ENCODE results near the gene LVRN. TPM values are rescaled to one million over a fixed set of nuclear protein-coding genes. Genes with fewer than 3 reads are reported as not detected.

Gene LVRN
- total RNA-seq, 2 donors from 2014 or later: 0.19 to 0.39 TPM

DNA sequence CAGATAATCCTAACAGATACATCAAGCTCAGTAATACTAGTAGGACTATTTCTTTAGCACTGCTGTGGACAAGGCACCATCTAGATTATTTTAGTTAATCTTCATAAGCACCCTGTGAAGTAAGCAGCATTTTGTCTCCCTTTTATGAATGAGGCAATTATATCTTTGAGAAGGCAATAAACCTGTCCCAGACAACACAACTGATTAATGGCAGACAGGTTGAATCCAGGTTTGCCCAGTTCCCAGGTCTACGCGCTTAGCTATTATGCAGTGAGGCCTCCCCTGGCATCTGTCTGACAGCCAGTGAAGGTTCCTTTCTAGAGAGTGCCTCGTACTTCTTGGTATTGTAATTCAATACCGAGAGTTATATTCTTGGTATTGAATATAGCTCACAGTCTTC, 9.7 kb upstream of the LVRN start:
- H3K4me1 ChIP-seq: no peaks in the 10 kb centered on the region
- no peaks in the 10 kb centered on the region for H3K36me3 ChIP-seq
- no peak for DNase-seq (ENCODE audit: low spot score)
- TF ChIP-seq, protein P1, sequence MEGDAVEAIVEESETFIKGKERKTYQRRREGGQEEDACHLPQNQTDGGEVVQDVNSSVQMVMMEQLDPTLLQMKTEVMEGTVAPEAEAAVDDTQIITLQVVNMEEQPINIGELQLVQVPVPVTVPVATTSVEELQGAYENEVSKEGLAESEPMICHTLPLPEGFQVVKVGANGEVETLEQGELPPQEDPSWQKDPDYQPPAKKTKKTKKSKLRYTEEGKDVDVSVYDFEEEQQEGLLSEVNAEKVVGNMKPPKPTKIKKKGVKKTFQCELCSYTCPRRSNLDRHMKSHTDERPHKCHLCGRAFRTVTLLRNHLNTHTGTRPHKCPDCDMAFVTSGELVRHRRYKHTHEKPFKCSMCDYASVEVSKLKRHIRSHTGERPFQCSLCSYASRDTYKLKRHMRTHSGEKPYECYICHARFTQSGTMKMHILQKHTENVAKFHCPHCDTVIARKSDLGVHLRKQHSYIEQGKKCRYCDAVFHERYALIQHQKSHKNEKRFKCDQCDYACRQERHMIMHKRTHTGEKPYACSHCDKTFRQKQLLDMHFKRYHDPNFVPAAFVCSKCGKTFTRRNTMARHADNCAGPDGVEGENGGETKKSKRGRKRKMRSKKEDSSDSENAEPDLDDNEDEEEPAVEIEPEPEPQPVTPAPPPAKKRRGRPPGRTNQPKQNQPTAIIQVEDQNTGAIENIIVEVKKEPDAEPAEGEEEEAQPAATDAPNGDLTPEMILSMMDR (IDR thresholded peaks at IDR 0.05): no peak
- H3K27ac ChIP-seq: no peak overlapping the region
- H3K27me3 ChIP-seq: no peaks in the 10 kb centered on the region
- no peaks in the 10 kb centered on the region for H3K9me3 ChIP-seq
- H3K4me3 ChIP-seq: no peak overlapping the region

GRCh38 chr5:115954144-115954543, 8.1 kb upstream of the LVRN start:
- Histone ChIP-seq H3K36me3 (no peaks in the 10 kb centered on the region), H3K9me3 (no peaks in the 10 kb centered on the region), H3K4me3 (no peak overlapping the region), H3K27ac (no peak overlapping the region), H3K27me3 (no peaks in the 10 kb centered on the region), H3K4me1 (no peaks in the 10 kb centered on the region)
- TF ChIP-seq, protein P1 (IDR thresholded peaks at IDR 0.05): no peak
- DNase-seq (ENCODE audit: low spot score): no peak

DNA sequence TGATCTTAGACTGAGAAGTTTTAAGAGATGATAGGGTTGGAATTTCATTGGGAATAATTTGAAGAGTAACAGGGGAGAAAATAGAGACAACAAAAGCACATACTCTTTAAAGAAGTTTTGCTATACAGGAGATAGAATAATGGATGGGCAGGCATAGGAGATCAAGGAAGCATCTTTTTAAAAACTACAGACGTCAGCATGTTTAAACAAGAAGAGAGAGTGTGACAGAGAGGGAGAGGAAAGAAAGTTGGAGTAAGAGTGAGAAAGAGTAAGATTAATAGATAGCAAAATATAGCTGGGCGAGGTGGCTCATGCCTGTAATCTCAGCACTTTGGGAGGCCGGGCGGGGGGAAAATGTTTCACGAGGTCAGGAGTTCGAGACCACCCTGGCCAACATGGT, 5.3 kb upstream of the LVRN start:
- TF ChIP-seq, protein P1 (IDR thresholded peaks at IDR 0.05): no peak
- Histone ChIP-seq H3K9me3 (no peaks in the 10 kb centered on the region), H3K36me3 (no peaks in the 10 kb centered on the region), H3K27ac (no peak overlapping the region), H3K4me1 (peaks cover 0 to 6% of the 10 kb centered on the region in 2 donors), H3K27me3 (peaks cover 4 to 12% of the 10 kb centered on the region in 2 donors), H3K4me3 (no peak overlapping the region)
- DNase-seq (ENCODE audit: low spot score): no peak

- peak overlapping the region in 1 of 2 donors; percentile 47 for H3K4me3 ChIP-seq
- H3K36me3 ChIP-seq: no peaks in the 10 kb centered on the region
- peaks cover 17 to 27% of the 10 kb centered on the region in 2 donors for H3K27me3 ChIP-seq
- DNase-seq (ENCODE audit: low spot score): no peak
- no peaks in the 10 kb centered on the region for H3K9me3 ChIP-seq
- peaks cover 0 to 19% of the 10 kb centered on the region in 2 donors for H3K4me1 ChIP-seq
- H3K27ac ChIP-seq: no peak overlapping the region
- TF ChIP-seq, protein P1 (IDR thresholded peaks at IDR 0.05): no peak
These were observed 665 bp upstream of the LVRN start for GRCh38 chr5:115961381-115962238.

DNA sequence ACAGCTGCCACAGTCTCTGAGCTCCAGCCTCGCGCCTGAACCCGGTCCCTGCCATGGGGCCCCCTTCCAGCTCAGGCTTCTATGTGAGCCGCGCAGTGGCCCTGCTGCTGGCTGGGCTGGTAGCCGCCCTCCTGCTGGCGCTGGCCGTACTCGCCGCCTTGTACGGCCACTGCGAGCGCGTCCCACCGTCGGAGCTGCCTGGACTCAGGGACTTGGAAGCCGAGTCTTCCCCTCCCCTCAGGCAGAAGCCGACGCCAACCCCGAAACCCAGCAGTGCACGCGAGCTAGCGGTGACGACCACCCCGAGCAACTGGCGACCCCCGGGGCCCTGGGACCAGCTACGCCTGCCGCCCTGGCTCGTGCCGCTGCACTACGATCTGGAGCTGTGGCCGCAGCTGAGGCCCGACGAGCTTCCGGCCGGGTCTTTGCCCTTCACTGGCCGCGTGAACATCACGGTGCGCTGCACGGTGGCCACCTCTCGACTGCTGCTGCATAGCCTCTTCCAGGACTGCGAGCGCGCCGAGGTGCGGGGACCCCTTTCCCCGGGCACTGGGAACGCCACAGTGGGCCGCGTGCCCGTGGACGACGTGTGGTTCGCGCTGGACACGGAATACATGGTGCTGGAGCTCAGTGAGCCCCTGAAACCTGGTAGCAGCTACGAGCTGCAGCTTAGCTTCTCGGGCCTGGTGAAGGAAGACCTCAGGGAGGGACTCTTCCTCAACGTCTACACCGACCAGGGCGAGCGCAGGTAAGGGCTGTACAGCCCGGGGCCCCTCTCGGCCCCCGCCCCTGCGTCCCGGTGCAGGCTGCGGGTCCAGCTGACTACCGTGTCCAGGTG, 509 bp downstream of the LVRN start:
- Histone ChIP-seq H3K27me3 (peaks cover 17 to 27% of the 10 kb centered on the region in 2 donors), H3K4me3 (peak overlapping the region; percentile 26 to 47), H3K36me3 (no peaks in the 10 kb centered on the region)

More for the DNA sequence above, 509 bp downstream of the LVRN start:
- Histone ChIP-seq H3K4me1 (peaks cover 0 to 19% of the 10 kb centered on the region in 2 donors), H3K9me3 (no peaks in the 10 kb centered on the region), H3K27ac (no peak overlapping the region)
- DNase-seq (ENCODE audit: low spot score): no peak
- TF ChIP-seq, protein P1 (IDR thresholded peaks at IDR 0.05): no peak

Measured in right atrium auricular region (tissue), 2 donors.